Measurements from ENCODE around the gene PREX1. TPM values are rescaled to one million over a fixed set of nuclear protein-coding genes. Genes with fewer than 3 reads are reported as not detected.

The PREX1 gene
- total and polyA plus RNA-seq, 2 experiments from 2014 or later: 2.4 to 10.3 TPM

DNA sequence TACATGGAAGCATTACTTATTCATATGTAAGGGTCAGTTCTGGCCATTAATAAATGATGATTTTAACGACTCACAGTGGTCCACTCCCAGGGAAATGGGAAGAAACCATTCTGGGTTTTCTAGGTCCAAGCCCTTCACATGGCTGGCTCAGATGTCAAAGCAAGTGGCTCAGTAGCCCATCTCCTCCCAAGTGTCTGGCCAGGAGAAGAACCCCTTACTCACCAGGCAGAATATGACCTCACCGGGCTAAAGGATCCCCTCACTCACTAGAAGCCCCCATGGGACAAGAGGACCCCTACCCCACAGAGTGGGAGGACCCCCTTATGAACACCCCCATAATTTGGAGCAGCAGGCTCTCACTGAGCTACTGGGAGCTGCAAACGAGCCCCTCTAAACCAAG, 34.0 kb downstream of the PREX1 start:
- TF ChIP-seq ZNF331 (CRISPR knock-in tag; IDR thresholded peaks at IDR 0.05; ENCODE audit: low read depth) (no peak), REST (IDR thresholded peaks at IDR 0.05; ENCODE audit: unreplicated experiment) (no peak), JUNB (IDR thresholded peaks at IDR 0.05; ENCODE audit: unreplicated experiment) (no peak), ZNF114 (CRISPR knock-in tag; IDR thresholded peaks at IDR 0.05) (no peak), NANOG (IDR thresholded peaks at IDR 0.05; ENCODE audit: borderline replicate concordance) (no peak), EZH2phosphoT487 (IDR thresholded peaks at IDR 0.05; ENCODE audit: unreplicated experiment) (no peak), STAT1 (IDR thresholded peaks at IDR 0.05; ENCODE audit: unreplicated experiment) (no peak), CREB1 (CRISPR knock-in tag; IDR thresholded peaks at IDR 0.05; ENCODE audit: low read depth) (no peak)
- TF ChIP-seq, protein P1, sequence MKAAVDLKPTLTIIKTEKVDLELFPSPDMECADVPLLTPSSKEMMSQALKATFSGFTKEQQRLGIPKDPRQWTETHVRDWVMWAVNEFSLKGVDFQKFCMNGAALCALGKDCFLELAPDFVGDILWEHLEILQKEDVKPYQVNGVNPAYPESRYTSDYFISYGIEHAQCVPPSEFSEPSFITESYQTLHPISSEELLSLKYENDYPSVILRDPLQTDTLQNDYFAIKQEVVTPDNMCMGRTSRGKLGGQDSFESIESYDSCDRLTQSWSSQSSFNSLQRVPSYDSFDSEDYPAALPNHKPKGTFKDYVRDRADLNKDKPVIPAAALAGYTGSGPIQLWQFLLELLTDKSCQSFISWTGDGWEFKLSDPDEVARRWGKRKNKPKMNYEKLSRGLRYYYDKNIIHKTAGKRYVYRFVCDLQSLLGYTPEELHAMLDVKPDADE (IDR thresholded peaks at IDR 0.05): no peak
- TF ChIP-seq, protein P2, sequence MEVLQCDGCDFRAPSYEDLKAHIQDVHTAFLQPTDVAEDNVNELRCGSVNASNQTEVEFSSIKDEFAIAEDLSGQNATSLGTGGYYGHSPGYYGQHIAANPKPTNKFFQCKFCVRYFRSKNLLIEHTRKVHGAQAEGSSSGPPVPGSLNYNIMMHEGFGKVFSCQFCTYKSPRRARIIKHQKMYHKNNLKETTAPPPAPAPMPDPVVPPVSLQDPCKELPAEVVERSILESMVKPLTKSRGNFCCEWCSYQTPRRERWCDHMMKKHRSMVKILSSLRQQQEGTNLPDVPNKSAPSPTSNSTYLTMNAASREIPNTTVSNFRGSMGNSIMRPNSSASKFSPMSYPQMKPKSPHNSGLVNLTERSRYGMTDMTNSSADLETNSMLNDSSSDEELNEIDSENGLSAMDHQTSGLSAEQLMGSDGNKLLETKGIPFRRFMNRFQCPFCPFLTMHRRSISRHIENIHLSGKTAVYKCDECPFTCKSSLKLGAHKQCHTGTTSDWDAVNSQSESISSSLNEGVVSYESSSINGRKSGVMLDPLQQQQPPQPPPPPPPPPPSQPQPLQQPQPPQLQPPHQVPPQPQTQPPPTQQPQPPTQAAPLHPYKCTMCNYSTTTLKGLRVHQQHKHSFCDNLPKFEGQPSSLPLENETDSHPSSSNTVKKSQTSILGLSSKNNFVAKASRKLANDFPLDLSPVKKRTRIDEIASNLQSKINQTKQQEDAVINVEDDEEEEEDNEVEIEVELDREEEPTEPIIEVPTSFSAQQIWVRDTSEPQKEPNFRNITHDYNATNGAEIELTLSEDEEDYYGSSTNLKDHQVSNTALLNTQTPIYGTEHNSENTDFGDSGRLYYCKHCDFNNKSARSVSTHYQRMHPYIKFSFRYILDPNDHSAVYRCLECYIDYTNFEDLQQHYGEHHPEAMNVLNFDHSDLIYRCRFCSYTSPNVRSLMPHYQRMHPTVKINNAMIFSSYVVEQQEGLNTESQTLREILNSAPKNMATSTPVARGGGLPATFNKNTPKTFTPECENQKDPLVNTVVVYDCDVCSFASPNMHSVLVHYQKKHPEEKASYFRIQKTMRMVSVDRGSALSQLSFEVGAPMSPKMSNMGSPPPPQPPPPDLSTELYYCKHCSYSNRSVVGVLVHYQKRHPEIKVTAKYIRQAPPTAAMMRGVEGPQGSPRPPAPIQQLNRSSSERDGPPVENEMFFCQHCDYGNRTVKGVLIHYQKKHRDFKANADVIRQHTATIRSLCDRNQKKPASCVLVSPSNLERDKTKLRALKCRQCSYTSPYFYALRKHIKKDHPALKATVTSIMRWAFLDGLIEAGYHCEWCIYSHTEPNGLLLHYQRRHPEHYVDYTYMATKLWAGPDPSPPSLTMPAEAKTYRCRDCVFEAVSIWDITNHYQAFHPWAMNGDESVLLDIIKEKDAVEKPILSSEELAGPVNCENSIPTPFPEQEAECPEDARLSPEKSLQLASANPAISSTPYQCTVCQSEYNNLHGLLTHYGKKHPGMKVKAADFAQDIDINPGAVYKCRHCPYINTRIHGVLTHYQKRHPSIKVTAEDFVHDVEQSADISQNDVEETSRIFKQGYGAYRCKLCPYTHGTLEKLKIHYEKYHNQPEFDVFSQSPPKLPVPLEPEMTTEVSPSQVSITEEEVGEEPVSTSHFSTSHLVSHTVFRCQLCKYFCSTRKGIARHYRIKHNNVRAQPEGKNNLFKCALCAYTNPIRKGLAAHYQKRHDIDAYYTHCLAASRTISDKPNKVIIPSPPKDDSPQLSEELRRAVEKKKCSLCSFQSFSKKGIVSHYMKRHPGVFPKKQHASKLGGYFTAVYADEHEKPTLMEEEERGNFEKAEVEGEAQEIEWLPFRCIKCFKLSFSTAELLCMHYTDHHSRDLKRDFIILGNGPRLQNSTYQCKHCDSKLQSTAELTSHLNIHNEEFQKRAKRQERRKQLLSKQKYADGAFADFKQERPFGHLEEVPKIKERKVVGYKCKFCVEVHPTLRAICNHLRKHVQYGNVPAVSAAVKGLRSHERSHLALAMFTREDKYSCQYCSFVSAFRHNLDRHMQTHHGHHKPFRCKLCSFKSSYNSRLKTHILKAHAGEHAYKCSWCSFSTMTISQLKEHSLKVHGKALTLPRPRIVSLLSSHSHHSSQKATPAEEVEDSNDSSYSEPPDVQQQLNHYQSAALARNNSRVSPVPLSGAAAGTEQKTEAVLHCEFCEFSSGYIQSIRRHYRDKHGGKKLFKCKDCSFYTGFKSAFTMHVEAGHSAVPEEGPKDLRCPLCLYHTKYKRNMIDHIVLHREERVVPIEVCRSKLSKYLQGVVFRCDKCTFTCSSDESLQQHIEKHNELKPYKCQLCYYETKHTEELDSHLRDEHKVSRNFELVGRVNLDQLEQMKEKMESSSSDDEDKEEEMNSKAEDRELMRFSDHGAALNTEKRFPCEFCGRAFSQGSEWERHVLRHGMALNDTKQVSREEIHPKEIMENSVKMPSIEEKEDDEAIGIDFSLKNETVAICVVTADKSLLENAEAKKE (CRISPR knock-in tag; IDR thresholded peaks at IDR 0.05): no peak
- H2AFZ ChIP-seq: no peak overlapping the region
- H3K4me2 ChIP-seq: no peak overlapping the region
- peaks cover 4% of the 10 kb centered on the region for H3K27me3 Mint-ChIP-seq (ENCODE audit: insufficient read depth, low read depth, poor library complexity)
- H3K36me3 Mint-ChIP-seq (ENCODE audit: low read depth): peaks cover 3% of the 10 kb centered on the region; the same call in 1 of the 3 replicates
- H3K4me1 Mint-ChIP-seq: peaks cover 55% of the 10 kb centered on the region
- H3K36me3 ChIP-seq (ENCODE audit: insufficient read depth): no peaks in the 10 kb centered on the region
- no peaks in the 10 kb centered on the region for H4K20me1 ChIP-seq (replicated peaks; ENCODE audit: insufficient read depth)
- H3K9me2 ChIP-seq (ENCODE audit: insufficient read depth): no peaks in the 10 kb centered on the region
- H3K27ac Mint-ChIP-seq: peak overlapping the region; percentile 56
- no peaks in the 10 kb centered on the region for H3K9me3 Mint-ChIP-seq
- ATAC-seq (no peak), DNase-seq (ENCODE audit: low spot score) (no peak)
- no peak overlapping the region for H3K4me3 ChIP-seq
- no peaks in the 10 kb centered on the region for H3K27me3 ChIP-seq (ENCODE audit: insufficient read depth)
- no peak overlapping the region; the same call in 2 of the 3 replicates for H3K4me3 Mint-ChIP-seq
- H3K4me1 ChIP-seq (ENCODE audit: insufficient read depth): peaks cover 21% of the 10 kb centered on the region
- H3K79me2 ChIP-seq (replicated peaks; ENCODE audit: insufficient read depth): no peaks in the 10 kb centered on the region
- no peaks in the 10 kb centered on the region for H3F3A ChIP-seq (replicated peaks; ENCODE audit: low read depth)
- no peak overlapping the region for H3K27ac ChIP-seq (ENCODE audit: low read depth)
